ENCODE data around the gene RPS6KA2. TPM values are rescaled to one million over a fixed set of nuclear protein-coding genes. Genes with fewer than 3 reads are reported as not detected.

The RPS6KA2 gene
- total RNA-seq (2014; rRNA removed; shearing (Covaris generic); ENCODE audit: low replicate concordance), result 0.78 and 2.3 TPM in 2 replicates

DNA sequence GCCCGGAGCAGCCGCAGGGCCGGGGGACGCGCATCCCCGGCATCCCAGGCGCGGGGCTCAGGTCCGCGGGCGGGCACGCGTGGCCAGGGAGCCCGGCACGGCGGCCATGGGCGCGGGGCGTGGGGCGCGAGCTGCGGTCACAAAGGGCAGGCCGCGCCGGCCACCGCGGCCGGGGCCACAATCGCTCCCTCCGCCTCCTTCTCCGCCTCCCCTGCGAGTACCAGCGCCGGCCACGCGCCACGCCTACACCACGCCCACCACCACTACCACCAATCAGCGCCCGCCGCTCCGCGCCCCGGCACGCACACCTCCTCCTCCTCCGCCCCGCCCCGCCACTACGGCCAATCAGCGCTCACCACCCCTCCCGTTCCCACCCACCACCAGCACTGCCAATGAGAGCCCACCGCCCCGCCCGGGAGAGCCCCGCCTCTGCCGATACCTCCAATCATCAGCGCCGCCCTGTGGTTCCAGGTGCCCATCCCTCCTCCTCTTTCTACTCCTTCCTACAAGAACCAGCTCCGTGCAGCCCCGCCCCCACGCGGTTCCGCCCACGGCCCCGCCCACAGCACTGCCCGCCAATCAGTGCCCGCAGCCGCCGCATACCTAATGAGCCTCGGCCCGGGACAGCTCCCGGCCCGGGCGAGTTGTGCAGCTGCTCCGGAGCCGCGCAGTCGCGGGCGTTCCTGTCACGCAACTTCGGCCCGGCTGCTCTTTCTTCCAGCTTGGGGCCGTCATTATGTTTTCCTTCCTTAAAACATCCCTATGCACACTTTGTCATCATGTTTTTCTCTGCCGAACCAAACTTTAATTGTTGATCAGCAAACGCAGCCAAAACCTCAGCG, at the start of gene RPS6KA2:
TSS of gene RPS6KA2 (minus strand) at position 219 of the 842 bp plus-strand sequence. CDS start 232 bp downstream, outside the sequence.
- in situ Hi-C loops (cut with HindIII; ENCODE audit: low pct_unique_long_range_greater_than_20kb, low sequenced_read_pairs), result no loop called here
- peak; percentile 97 for DNase-seq (ENCODE audit: low read depth)

DNA sequence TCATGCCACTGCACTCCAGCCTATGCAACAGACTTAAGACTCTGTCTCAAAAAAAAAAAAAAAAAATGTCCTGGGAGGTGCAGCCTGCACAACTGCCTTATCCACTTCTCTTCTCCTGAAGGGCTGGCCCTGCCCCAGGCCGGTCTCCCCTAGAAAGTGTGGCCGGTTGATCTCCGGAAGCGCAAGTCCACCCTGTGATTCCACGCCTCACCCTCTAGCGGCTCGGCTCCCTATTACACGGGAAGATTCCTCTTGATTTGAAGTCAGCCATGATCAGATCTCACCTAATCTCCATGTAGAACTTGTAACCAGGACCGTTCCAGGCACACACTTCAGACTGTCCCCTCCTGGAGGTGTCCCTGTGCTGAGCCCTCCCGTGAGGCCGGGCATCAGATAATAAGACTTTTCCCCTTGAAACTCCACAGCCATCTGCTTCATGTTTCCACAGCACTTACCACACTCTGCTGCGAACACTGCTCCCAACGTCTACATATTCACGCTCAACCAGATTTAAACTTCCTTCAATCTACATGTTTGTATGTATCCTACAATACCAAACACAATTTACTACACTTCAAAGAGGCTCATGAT, 49.3 kb upstream of the RPS6KA2 start:
- DNase-seq (ENCODE audit: low read depth), result no peak
- in situ Hi-C loops (cut with HindIII; ENCODE audit: low pct_unique_long_range_greater_than_20kb, low sequenced_read_pairs), result no loop called here

DNA sequence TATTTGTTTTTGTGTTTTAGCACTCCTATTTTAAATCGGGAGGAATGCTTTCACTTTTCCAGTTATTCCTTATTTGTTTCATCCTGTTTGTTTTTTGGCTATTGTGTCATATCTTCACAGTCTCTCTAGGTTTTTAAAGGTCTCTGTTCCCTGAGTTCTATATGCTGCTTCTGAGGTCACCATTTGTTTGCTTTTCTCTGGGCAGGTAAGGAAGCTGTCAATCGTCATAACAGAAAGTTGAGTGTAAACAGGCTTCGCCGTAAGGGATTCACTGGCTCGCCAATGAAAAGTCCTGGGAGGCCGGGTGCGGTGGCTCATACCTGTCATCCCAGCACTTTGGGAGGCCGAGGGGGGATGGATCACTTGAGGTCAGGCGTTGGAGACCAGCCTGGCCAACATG, 48.7 kb upstream of the RPS6KA2 start:
- in situ Hi-C loops (cut with HindIII; ENCODE audit: low pct_unique_long_range_greater_than_20kb, low sequenced_read_pairs), result no loop called here
- no peak for DNase-seq (ENCODE audit: low read depth)

DNA sequence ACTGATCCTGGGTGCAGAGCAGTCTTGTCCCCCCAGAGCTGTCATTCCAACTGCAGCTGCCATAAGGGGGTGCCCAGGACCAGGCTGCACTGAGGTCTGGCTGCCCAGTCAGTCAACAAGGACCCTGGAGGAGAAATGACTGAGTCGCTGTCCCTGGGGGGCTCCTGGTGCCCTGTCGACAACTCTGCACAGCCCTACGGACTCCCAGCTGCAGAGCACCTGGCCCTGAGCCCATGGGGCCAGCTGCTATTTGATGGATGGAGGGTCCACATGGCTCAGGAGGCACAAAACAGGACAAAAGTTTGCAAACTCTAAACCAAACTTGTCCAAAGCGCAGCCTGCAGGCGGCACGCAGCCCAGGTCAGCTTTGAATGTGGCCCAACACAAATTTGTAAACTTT, 46.3 kb upstream of the RPS6KA2 start:
- no peak for DNase-seq (ENCODE audit: low read depth)
- in situ Hi-C loops (cut with HindIII; ENCODE audit: low pct_unique_long_range_greater_than_20kb, low sequenced_read_pairs), result no loop called here

DNA sequence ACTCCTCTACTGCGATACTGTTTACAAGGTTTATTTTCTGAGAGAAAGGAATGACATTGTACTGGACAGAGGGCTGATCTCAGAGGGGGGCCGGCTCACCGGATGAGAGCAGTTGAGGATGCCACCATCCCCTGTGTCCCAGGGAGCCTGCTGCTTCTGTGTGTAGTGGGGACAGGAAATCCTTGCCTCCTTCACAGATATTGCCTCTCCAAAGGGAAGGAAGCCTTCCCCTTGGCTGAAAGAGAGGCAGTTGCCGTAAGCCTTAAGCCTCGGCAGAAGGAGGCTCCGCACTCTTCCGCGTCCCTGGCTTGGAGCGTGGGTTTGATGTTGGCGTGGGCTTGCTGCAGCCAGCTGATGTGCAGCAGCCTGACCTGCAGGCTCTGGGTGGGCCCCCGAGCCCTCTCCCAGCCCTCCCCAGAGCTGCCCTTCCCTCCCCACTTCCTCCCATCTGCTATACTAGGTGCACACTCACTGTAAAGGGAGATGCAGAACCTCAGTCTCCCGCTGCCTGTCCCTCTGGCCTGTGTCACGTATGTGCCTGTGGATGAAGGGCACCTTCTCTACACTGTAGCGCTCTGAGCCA, 45.7 kb upstream of the RPS6KA2 start:
- in situ Hi-C loops (cut with HindIII; ENCODE audit: low pct_unique_long_range_greater_than_20kb, low sequenced_read_pairs), result no loop called here
- DNase-seq (ENCODE audit: low read depth), result no peak

DNA sequence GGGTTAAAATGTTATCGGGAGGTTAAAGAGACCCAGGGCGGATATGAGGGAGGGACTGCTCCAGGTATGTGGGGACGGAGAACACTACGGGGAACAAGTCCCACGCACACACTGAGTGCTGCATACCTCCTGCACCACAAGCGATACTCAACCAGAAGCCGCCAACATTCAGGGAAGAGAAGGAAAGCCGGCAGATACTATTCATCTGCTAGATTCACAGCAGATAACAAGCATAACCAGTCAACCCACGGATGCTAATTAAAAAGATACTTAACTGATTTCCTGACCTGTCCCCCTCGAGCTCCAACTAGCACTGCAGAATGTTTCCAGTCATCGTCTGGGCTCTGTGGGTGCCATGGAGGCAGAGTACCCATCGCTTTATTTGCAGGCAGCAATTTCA, 45.1 kb upstream of the RPS6KA2 start:
- in situ Hi-C loops (cut with HindIII; ENCODE audit: low pct_unique_long_range_greater_than_20kb, low sequenced_read_pairs), result no loop called here
- DNase-seq (ENCODE audit: low read depth), result no peak

DNA sequence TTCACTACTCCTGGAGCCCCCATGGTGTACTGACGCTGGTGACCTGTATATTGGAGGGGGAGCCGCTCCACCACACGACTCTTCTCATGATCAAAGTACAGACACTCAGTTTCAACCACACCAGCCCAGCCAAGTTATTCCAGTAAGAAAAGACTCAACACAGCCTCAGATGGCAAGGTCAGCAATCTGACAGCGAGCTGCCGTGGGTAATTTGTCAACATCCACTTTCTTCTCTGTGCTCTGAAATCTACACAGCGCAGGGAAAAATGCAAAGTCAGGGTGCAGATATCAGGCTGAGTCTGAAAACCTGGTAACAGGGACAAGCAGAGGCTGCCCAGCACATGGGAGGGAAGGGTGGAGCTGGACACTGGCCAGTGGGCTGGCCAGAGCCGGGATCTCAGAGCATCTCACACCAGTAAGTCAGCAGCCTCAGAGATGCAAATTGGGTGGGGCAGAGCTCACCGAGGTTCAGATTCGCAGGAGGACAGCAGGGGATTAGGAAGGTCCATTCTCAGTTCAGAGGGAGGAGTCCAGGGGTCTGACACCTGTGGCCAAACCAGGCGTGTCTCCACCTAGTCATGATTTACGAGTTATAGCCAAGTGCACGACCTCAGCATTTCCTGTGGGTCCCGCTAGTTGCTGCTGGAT, 44.5 kb upstream of the RPS6KA2 start:
- in situ Hi-C loops (cut with HindIII; ENCODE audit: low pct_unique_long_range_greater_than_20kb, low sequenced_read_pairs), result no loop called here
- DNase-seq (ENCODE audit: low read depth), result no peak

DNA sequence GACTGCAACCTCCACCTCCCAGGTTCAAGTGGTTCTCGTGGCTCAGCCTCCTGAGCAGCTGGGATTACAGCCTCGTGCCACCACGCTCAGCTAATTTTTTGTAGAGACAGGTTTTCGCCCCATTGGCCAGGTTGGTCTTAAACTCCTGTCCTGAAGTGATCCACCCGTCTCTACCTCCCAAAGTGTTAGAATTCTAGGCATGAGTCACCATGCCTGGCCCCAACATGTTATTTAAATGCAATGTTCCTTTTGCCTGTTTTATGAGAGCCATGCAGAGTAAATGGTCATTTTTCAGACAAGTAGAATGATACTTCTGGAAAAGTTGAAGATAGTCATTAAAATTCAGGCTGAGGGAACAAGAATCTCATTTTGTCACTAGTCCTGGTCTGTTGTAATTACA, 43.8 kb upstream of the RPS6KA2 start:
- in situ Hi-C loops (cut with HindIII; ENCODE audit: low pct_unique_long_range_greater_than_20kb, low sequenced_read_pairs), result no loop called here
- no peak for DNase-seq (ENCODE audit: low read depth)

DNA sequence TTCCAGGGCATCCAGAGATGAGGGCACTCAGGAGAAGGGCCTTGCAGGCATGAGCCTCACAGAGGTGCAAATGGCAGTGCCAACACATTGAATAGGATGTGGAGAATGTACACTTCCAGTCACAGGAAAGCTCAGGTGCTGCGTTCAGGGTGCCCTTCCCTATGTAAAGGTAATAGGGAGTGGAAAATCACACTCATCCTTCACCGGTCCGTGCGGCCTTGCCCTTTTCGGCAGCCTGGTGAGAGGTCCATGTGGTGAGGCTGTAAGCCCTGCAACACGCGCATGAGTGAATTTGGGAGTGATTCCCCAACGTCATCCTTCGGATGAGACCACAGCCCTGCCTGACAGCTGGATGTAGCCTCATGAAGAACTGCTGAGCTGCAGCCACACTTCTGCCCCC, 43.0 kb upstream of the RPS6KA2 start:
- in situ Hi-C loops (cut with HindIII; ENCODE audit: low pct_unique_long_range_greater_than_20kb, low sequenced_read_pairs), result no loop called here
- DNase-seq (ENCODE audit: low read depth), result no peak

DNA sequence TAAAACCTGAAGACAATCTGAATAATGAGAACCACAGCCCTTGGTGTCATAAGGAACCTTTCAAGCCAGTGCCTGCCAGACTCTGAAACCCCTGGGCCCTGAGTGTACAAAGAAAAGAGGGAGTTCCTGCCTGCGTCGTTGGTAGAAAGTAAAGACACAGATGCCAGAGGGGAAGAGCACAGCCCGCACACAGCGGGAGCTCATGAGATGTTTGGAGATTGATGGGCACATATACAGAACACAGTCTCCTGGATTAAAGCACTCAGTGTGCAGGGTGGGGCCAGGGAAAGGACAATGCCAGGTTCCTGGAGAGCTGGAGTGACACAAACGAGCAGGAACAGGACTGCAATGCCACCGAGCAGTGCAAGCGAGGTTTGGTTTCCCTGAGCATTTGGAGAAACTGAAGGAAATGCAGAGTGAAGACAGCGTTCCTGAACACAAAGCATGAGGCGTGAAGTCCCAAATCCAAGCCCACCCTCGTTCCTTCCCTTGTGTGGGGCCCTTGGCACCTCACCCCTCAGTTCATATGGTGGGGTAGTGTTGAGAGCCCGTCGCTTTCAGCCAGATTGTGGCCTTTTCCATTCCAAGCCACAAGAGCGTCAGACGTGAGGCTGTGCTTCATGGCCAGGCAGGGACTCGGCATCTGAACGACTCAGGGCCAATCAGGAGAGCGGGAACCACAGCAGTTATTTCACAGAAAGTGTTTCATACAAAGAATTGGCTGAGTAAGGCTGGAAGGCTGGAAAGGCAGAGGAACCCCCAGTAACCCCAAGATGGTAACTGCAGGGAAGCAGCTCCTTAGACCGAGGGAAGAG, 41.0 kb upstream of the RPS6KA2 start:
- DNase-seq (ENCODE audit: low read depth), result no peak
- in situ Hi-C loops (cut with HindIII; ENCODE audit: low pct_unique_long_range_greater_than_20kb, low sequenced_read_pairs), result no loop called here

DNA sequence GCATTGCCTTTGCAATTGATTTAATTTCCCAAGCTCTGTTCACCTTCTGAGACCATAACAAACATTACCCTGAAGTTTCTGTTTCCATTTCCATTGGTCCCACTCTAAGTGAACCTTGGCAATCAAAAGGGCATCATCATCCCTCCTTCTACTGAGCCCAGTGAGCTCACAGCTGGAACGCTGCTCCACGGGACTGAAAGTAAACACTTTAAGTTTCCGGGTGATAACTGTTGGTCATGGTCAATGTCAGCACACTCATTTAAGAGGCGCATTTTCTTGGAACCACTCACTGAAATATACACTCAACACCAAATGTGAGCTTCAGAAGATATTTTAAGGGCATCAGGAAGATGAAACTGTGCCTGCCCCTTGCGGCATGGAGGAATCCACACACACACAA, 37.1 kb upstream of the RPS6KA2 start:
- DNase-seq (ENCODE audit: low read depth), result no peak
- in situ Hi-C loops (cut with HindIII; ENCODE audit: low pct_unique_long_range_greater_than_20kb, low sequenced_read_pairs), result no loop called here

DNA sequence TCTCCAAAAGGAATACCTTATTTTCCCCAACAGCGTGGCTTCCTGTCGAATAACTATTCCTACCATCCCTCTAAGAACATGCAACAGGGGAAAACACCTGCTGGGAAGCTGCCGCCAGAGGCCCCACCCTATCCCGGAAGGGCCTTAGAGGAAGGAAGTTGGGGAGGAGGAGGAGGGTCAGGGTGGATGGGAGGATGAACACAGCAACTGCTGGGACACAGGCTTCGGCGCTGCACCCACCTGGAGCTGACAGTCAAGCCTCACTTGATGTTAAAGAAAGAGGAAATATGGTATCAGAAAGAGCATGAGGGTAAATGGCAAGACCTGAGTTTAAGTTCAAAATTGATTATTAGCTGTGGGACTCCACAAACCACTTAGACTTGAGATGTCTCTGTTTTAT, 36.5 kb upstream of the RPS6KA2 start:
- in situ Hi-C loops (cut with HindIII; ENCODE audit: low pct_unique_long_range_greater_than_20kb, low sequenced_read_pairs), result no loop called here
- no peak for DNase-seq (ENCODE audit: low read depth)

DNA sequence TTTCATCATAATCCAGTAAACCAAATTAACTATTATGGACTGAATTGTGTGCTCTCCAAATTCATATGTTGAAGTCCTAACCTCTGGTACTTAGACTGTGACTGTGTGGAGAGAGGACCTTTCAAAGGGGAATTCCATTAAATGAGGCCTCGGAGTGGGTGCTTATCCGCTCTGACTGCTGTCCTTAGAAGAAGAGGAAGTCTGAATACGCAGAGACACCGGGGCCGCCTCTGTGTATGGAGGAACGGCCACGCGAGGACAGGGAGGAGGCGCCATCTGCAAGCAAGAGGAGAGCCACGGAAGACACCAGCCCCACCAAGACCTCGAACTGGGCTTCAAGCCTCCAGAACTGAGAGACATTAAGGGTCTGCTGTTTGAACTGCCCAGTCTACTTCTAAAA, 35.6 kb upstream of the RPS6KA2 start:
- no peak for DNase-seq (ENCODE audit: low read depth)
- in situ Hi-C loops (cut with HindIII; ENCODE audit: low pct_unique_long_range_greater_than_20kb, low sequenced_read_pairs), result no loop called here

DNA sequence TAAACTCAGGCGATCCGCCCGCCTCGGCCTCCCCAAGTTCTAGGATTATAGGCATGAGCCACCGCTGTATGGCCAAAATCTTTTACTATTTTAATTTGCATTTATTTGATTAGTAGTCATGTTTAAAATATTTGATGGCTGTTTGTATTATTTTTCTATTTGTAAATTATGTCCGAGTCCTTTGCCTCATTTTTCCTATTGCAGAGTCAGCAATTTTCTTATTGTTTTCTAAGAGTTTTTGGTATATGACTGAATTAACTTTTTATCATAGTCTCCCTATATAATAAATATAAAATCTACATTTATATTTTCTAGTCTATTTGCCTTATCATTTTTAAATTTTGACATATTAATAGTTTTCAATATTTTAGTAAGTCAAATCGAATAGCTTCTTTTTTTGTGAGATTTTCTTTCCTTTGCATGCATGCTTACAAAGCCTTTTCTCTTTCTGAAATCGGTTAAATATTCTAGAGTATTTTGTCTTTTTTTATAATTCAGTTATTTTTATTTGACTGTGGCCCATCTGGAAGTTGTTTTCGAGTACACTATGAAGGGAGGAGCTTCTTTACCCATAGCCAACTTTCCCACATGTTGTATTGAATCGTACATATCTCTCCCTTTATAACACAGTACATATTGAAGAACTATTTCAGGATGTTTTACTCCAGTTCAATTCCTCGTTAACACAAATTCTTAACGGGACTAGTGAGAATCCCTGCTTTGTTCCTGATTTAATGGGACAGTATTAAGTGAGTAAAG, 34.5 kb upstream of the RPS6KA2 start:
- DNase-seq (ENCODE audit: low read depth), result no peak
- in situ Hi-C loops (cut with HindIII; ENCODE audit: low pct_unique_long_range_greater_than_20kb, low sequenced_read_pairs), result no loop called here

DNA sequence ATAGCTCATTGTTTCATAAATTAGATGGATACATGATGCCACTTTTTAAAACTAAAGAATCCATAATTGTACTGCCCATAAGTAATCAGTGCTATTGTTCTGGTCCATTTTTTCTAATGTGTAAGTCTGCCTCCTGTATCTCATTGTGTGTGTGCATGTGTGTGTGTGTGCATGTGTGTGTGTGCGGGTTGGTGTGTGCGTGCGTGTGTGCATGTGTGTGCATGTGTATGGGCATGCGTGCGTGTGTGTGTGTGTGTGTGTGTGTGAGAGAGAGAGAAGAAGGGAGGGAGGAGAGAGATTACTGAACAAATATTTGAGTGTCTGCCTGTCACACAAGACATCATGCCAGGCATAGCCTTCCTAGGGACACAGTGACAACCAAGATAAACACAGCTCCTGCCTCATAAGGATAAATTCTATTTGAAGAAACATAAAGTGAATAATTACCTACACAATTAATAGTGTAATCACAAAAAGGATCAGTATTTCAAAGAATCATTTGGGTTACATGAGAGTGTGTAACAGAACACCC, 33.2 kb upstream of the RPS6KA2 start:
- in situ Hi-C loops (cut with HindIII; ENCODE audit: low pct_unique_long_range_greater_than_20kb, low sequenced_read_pairs), result no loop called here
- no peak for DNase-seq (ENCODE audit: low read depth)

DNA sequence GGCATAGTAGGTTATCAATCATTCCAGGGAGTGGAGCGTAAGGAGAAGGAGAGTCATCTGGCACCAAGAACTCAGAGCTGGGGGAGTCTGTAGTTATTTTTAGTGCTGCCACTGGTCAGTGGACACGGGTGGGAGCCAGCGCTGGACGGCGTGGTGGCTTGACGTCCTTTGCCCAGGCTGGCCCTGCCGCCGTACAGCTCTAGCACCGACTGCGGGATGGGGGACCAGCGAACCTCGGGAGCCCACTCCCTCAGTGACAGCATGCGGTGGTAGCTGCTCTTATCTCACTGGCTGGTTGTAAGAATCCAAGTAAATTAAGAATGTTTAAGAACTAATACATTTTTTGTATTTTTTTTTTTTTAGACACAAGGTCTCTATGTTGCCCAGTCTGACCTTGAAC, 32.5 kb upstream of the RPS6KA2 start:
- no peak for DNase-seq (ENCODE audit: low read depth)
- in situ Hi-C loops (cut with HindIII; ENCODE audit: low pct_unique_long_range_greater_than_20kb, low sequenced_read_pairs), result no loop called here

DNA sequence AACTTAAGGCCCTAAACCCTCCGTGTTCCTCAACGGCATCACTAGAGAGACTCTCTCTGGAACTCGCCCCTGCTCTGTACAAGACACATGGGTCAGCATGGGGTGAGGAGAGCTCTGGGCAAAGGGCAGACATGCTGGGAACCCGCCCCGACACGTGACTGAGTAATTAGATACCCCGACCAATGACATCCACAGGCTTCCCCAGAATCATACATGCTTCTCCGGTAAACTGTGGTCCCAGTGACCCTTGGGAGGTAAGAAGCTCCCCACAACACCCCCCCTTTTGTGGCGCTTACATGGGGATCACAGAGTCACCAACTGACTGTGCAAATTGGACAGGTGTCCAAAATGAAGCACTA, 31.7 kb upstream of the RPS6KA2 start:
- DNase-seq (ENCODE audit: low read depth), result no peak
- in situ Hi-C loops (cut with HindIII; ENCODE audit: low pct_unique_long_range_greater_than_20kb, low sequenced_read_pairs), result no loop called here
